Coronary artery (tissue), 2 donors: ENCODE measurements around the gene TTC33.
A peak's percentile ranks its signal among the peaks of the same experiment; 100 is the strongest.

Experiments
- DNase-seq: peaks from one replicate; pipeline ENCODE4 v3.0.0-alpha.2; 2017; ENCODE audit warnings: low spot score
- H3K27ac ChIP-seq, 2 donors: fragments of 200-600 bp; sonication (generic); one replicate each; pipeline ENCODE4 v1.5.1; 2016 to 2019
- H3K4me3 ChIP-seq: fragments of 200-600 bp; sonication (generic); 2 replicates; pipeline ENCODE4 v1.5.1; 2016; ENCODE audit warnings: mild to moderate bottlenecking, moderate library complexity
- TF ChIP-seq, protein P1 (sequence below): fragments of 200-600 bp; sonication (generic); IDR thresholded peaks from one replicate; pipeline ENCODE4 v1.5.1; 2019; ENCODE audit warnings: antibody characterized with exemption

TTC33 gene

DNA sequence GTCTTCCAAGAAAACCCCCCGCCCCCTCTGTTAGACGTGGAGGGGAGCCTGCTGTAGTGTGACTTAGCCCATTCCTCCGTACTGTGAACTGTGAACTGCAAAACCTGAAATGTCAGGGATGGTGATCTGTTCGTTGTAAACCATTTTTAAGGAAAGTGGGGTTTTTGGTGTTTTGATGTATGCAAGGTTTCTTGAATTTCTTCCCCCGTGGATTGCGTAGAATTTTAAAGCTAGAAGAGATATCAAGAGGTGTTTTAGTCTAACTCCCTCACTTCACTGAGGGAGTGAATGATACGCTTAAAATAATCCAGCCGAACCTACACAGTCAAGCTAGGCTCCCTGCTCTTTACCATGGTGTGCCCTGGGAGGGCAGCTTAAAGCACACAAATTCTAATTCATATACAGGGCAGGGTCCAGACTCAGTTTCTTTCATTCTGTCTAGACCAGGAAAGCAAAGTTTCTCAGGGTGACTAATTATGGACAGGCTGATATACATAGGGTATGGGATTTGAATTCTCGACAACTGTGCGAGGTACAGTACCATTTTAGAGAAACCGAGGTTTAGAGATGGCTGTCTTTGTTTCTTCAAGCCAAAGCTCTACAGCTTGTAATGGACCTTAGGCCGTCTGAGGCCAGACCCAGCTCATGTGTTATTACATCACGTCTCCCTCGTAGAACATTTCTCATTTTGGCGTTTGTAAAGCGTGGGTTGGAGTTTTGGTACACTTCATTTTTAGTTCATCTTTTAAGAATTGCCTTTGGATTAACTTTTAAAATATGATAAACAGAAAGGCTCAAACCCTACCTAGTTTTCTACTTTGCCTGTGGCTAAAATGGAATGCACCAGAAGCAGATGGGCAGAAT is 73.4 kb downstream of the TTC33 start:
- Histone ChIP-seq H3K4me3 (peak overlapping the region; percentile 70), H3K27ac (peak overlapping the region; percentile 35 to 87)
- DNase-seq, result no peak

DNA sequence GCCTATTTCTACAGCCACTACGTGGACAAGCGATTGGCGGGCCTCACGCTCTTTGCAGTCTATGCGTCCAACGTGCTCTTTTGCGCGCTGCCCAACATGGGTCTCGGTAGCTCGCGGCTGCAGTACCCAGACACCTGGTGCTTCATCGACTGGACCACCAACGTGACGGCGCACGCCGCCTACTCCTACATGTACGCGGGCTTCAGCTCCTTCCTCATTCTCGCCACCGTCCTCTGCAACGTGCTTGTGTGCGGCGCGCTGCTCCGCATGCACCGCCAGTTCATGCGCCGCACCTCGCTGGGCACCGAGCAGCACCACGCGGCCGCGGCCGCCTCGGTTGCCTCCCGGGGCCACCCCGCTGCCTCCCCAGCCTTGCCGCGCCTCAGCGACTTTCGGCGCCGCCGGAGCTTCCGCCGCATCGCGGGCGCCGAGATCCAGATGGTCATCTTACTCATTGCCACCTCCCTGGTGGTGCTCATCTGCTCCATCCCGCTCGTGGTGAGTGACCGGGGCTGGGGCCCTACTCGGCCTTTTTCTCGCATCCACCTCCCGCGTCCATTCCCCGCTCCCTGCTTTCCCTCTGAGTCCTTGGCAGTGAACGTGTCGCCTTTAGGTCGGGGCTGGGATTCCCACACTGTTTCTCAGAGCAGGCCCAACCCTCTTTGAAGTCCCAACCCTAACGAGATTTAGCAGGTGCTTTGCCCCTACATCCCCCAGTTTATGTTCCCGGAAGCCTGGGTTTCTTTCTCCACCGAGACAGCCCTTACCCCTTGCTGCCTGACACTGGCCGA is 74.2 kb downstream of the TTC33 start:
- no peak for DNase-seq
- H3K27ac ChIP-seq, result peak overlapping the region; percentile 87 to 88
- peak overlapping the region; percentile 70 for H3K4me3 ChIP-seq

More for the DNA sequence above, 73.4 kb downstream of the TTC33 start:
- TF ChIP-seq, protein P1, sequence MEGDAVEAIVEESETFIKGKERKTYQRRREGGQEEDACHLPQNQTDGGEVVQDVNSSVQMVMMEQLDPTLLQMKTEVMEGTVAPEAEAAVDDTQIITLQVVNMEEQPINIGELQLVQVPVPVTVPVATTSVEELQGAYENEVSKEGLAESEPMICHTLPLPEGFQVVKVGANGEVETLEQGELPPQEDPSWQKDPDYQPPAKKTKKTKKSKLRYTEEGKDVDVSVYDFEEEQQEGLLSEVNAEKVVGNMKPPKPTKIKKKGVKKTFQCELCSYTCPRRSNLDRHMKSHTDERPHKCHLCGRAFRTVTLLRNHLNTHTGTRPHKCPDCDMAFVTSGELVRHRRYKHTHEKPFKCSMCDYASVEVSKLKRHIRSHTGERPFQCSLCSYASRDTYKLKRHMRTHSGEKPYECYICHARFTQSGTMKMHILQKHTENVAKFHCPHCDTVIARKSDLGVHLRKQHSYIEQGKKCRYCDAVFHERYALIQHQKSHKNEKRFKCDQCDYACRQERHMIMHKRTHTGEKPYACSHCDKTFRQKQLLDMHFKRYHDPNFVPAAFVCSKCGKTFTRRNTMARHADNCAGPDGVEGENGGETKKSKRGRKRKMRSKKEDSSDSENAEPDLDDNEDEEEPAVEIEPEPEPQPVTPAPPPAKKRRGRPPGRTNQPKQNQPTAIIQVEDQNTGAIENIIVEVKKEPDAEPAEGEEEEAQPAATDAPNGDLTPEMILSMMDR, result no peak

DNA sequence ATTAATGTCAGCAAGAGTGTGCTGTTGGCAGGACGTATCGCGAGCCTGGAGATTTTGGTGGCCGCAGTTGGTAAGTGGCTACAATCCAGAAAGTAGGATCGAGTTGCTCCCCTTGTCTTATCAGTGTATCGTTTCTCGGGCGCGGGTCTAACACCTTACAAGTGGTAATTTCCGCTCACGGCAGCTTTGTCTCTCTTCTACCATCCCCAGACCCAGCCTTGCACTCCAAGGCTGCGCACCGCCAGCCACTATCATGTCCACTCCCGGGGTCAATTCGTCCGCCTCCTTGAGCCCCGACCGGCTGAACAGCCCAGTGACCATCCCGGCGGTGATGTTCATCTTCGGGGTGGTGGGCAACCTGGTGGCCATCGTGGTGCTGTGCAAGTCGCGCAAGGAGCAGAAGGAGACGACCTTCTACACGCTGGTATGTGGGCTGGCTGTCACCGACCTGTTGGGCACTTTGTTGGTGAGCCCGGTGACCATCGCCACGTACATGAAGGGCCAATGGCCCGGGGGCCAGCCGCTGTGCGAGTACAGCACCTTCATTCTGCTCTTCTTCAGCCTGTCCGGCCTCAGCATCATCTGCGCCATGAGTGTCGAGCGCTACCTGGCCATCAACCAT is 74.9 kb downstream of the TTC33 start:
- Histone ChIP-seq H3K4me3 (peak overlapping the region; percentile 70), H3K27ac (peak overlapping the region; percentile 87 to 88)
- TF ChIP-seq, protein P1, result no peak
- no peak for DNase-seq

More for the DNA sequence above, 74.2 kb downstream of the TTC33 start:
- TF ChIP-seq, protein P1, result no peak

DNA sequence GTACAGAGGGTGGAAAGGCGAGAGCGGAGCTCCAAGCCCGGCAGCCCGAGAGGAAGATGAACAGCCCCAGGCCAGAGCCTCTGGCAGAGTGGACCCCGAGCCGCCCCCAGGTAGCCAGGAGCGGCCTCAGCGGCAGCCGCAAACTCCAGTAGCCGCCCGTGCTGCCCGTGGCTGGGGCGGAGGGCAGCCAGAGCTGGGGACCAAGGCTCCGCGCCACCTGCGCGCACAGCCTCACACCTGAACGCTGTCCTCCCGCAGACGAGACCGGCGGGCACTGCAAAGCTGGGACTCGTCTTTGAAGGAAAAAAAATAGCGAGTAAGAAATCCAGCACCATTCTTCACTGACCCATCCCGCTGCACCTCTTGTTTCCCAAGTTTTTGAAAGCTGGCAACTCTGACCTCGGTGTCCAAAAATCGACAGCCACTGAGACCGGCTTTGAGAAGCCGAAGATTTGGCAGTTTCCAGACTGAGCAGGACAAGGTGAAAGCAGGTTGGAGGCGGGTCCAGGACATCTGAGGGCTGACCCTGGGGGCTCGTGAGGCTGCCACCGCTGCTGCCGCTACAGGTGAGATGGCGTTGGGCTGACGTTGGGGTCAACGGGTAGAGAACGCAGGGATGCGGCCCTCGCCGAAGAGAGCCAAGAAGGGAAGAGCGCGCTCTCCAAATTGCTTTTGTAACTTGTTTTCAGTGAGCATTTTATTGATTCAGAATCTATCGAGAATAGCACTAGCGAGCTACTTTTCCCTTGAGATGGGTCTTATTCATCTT is 75.7 kb downstream of the TTC33 start, which contains the start of gene PTGER4:
PTGER4 (plus strand) TSS at position 3 of the 769 bp plus-strand sequence. CDS start 1,079 bp downstream, outside the sequence.
- peak; percentile 75 for DNase-seq
- TF ChIP-seq, protein P1, result no peak
- peak within 1 kb of the TSS; percentile 87 to 88 for H3K27ac ChIP-seq
- H3K4me3 ChIP-seq, result peak within 1 kb of the TSS; percentile 70

DNA sequence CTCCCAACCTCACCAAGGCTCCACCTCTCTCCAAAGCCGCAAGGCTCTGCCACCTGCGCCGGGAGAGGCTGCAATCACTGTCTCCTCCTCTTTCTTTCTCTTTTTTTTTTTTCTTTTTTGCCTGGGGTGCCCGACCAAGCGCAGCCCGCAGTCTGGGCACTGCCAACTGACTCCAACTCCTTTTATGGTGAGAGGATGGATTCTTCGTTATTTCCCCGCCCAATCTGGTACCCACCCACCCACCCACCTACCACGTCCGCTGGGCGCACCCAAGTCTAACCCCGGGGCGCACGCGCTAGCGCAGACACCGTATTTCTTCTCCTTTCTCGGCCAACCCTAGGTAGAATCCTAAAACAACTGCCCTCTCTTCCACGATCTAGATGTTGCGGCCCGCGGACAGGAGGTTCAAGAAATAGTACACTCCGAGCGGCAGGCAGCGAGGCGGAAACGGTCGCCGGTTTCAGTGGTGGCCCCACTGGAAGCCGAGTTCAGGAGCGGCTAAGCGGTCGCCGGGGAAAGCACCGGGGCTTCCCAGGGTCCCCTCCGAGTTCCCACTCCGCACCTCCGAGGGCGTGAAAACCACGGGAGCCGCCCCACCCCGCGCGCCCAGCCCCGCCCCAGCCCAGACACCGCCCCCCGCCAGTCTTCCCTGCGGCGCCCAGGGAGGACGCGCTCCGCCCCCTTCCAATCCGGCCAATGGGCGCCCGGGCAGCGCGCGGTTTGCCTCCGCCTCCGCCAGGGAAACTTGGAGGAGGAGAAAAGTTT is 76.4 kb downstream of the TTC33 start:
- Histone ChIP-seq H3K4me3 (peak overlapping the region; percentile 70), H3K27ac (peak overlapping the region; percentile 87 to 88)
- TF ChIP-seq, protein P1, result no peak
- peak; percentile 95 for DNase-seq
